A549 (cell line): Measurements from ENCODE around the gene MEAK7.

Source experiments
- CEBPB ChIP-seq, 2 experiments: fragments of >200 bp in 1 of 2; sonication (Bioruptor Twin) in 1 of 2; formaldehyde crosslinking in 1 of 2; IDR thresholded peaks; 2 replicates each; pipeline ENCODE4 v1.6.1; 2012 to 2016
- CTCF ChIP-seq: fragments of >200 bp; sonication (Bioruptor Twin); formaldehyde crosslinking; IDR thresholded peaks from 3 replicates; pipeline ENCODE4 v1.5.1; 2016
- EP300 ChIP-seq, 2 experiments: fragments of >200 bp; sonication (Bioruptor Twin); formaldehyde crosslinking; IDR thresholded peaks; 2 replicates in 1 of 2; 3 replicates in 1 of 2; pipeline ENCODE4 v1.6.1; 2016 to 2017
- MAFK ChIP-seq: fragments of 450-650 bp; IDR thresholded peaks from 2 replicates; pipeline ENCODE4 v1.6.1; 2014; ENCODE audit not compliant: partially characterized antibody
- MYC ChIP-seq: IDR thresholded peaks from 2 replicates; pipeline ENCODE4 v1.6.1; 2012; ENCODE audit warnings: mild to moderate bottlenecking, inconsistent platforms, low read length, improper control_type of control experiment, borderline replicate concordance
- NR3C1 ChIP-seq: fragments of >200 bp; sonication (Bioruptor Twin); formaldehyde crosslinking; IDR thresholded peaks from 3 replicates; pipeline ENCODE4 v1.6.1; 2017
- POLR2A ChIP-seq: IDR thresholded peaks from 2 replicates; pipeline ENCODE4 v1.6.1; 2012; ENCODE audit warnings: mild to moderate bottlenecking, low read length
- REST ChIP-seq: fragments of 200-600 bp; sonication (generic); IDR thresholded peaks from 2 replicates; pipeline ENCODE4 v1.6.1; 2016; ENCODE audit warnings: antibody characterized with exemption, mild to moderate bottlenecking, moderate library complexity
- RFX5 ChIP-seq: fragments of 450-650 bp; IDR thresholded peaks from 2 replicates; pipeline ENCODE4 v1.7.1; 2014; ENCODE audit warnings: antibody characterized with exemption, mild to moderate bottlenecking, moderate library complexity
- SREBF2 ChIP-seq: fragments of 450-650 bp; IDR thresholded peaks from 2 replicates; pipeline ENCODE4 v1.6.1; 2014; ENCODE audit warnings: mild to moderate bottlenecking, moderate library complexity

GRCh38 chr16:84467256-84467655 lies 37.2 kb downstream of the MEAK7 start:
- TF ChIP-seq REST (no peak), MYC (no peak), POLR2A (no peak), MAFK (no peak), SREBF2 (no peak), NR3C1 (no peak), EP300 (IDR thresholded peaks at IDR 0.05) (no peak), CTCF (no peak), RFX5 (no peak), CEBPB (IDR thresholded peaks at IDR 0.05) (no peak)
